Measurements from ENCODE around the gene DGKG.

DGKG gene

DNA sequence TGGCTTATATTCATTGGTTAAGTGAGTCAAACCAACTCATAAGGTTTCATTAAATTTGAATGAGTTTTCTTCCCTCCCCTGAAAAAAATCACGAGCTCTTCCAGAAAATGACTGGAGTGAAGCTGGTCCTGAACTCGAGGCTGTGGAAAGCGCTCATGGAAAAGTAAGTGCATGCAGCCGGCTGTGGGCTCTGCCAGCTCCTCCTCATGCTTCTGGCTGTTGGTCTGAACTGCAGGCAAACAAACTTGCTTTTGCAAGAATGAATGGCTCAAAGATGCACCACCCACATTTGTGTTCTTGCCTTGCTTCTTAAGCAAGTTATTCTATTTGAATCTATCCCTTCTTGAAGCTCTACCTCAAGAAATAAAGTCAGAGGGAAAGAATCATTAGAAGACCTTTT, 259.3 kb downstream of the DGKG start:
- TF ChIP-seq, protein P1, sequence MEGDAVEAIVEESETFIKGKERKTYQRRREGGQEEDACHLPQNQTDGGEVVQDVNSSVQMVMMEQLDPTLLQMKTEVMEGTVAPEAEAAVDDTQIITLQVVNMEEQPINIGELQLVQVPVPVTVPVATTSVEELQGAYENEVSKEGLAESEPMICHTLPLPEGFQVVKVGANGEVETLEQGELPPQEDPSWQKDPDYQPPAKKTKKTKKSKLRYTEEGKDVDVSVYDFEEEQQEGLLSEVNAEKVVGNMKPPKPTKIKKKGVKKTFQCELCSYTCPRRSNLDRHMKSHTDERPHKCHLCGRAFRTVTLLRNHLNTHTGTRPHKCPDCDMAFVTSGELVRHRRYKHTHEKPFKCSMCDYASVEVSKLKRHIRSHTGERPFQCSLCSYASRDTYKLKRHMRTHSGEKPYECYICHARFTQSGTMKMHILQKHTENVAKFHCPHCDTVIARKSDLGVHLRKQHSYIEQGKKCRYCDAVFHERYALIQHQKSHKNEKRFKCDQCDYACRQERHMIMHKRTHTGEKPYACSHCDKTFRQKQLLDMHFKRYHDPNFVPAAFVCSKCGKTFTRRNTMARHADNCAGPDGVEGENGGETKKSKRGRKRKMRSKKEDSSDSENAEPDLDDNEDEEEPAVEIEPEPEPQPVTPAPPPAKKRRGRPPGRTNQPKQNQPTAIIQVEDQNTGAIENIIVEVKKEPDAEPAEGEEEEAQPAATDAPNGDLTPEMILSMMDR (conservative IDR thresholded peaks at IDR 0.05; ENCODE audit: low read depth, low read length): no peak
- no peak for DNase-seq (ENCODE audit: low read depth)
- H3K4me3 ChIP-seq (ENCODE audit: low read length): no peak overlapping the region

GRCh38 chr3:186100398-186100797, 261.6 kb downstream of the DGKG start:
- no peak overlapping the region for H3K4me3 ChIP-seq (ENCODE audit: low read length)
- TF ChIP-seq, protein P1 (conservative IDR thresholded peaks at IDR 0.05; ENCODE audit: low read depth, low read length): no peak
- peak; percentile 52 for DNase-seq (ENCODE audit: low read depth)

DNA sequence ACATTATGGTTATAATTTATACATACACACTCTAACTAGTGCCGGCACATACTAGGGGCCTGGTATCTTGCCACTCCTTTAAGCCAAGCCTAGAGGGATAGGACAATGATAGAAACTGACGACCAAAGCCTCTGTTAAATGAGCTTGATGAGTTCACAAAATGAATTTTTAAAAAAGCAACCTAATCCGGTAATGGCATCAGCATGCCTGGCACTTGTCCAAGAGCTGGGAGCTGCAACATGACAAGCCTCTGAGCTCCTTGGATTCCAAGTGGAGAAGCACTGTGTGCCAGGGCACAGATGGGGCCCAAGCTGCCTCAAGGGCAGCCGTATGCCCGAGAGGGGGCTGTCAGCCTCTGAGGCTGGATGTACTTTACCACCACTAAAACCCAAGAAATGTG, 262.9 kb downstream of the DGKG start:
- peak; percentile 88 for DNase-seq (ENCODE audit: low read depth)
- H3K4me3 ChIP-seq (ENCODE audit: low read length): no peak overlapping the region
- TF ChIP-seq, protein P1 (conservative IDR thresholded peaks at IDR 0.05; ENCODE audit: low read depth, low read length): no peak

DNA sequence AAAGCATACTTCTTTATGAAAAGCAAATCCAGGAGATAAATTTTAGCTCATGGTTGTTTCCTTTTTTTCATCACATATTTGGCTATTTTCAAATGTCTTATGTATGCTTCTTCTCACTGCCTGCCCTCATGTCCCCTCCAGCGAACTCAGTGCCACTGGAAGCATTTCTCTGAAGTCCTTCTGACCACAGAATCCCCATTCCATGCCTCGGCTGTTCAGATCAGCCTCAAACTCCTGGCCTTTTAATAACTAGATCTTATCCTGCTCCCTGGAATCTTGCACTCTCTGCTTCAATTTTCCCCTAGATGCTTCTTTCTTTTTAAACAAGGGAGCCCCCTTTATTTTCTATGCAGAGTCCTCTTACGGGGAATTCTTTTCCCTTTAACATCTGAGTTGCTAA, 263.3 kb downstream of the DGKG start:
- H3K4me3 ChIP-seq (ENCODE audit: low read length): no peak overlapping the region
- DNase-seq (ENCODE audit: low read depth): no peak
- TF ChIP-seq, protein P1 (conservative IDR thresholded peaks at IDR 0.05; ENCODE audit: low read depth, low read length): no peak

- DNase-seq (ENCODE audit: low read depth): peak; percentile 97
- TF ChIP-seq, protein P1 (conservative IDR thresholded peaks at IDR 0.05; ENCODE audit: low read depth, low read length): no peak
- peak overlapping the region; percentile 47 for H3K4me3 ChIP-seq (ENCODE audit: low read length)
Measured at GRCh38 chr3:186097663-186098451, 264.2 kb downstream of the DGKG start.

GRCh38 chr3:186097317-186097662, 264.7 kb downstream of the DGKG start:
- no peak for DNase-seq (ENCODE audit: low read depth)
- peak overlapping the region; percentile 47 for H3K4me3 ChIP-seq (ENCODE audit: low read length)
- TF ChIP-seq, protein P1 (conservative IDR thresholded peaks at IDR 0.05; ENCODE audit: low read depth, low read length): peak; percentile 6

All from retinal pigment epithelial cell (primary cell).